Activated B cell treated with CpG ODN at 0.5 μM for 24 hours (primary cell): ENCODE data around the gene AURKAIP1. TPM values are rescaled to one million over a fixed set of nuclear protein-coding genes. Genes with fewer than 3 reads are reported as not detected.

Experiments
- ATAC-seq: fragments of 200-7000 bp; cut with Tn5 transposase; one replicate; pipeline ENCODE4 v1.10.0; 2021; ENCODE audit warnings: low read depth, mild to moderate bottlenecking, moderate library complexity
- CTCF ChIA-PET: fragments of 350-600 bp; sonication (Branson Sonifier 250); formaldehyde crosslinking; loops from one replicate; lab custom pipeline; 2021; ENCODE audit warnings: antibody characterized with exemption; lab: Charles Lee
- POLR2A ChIA-PET: fragments of 350-600 bp; sonication (Branson Sonifier 250); formaldehyde crosslinking; loops from one replicate; lab custom pipeline; 2021; ENCODE audit warnings: antibody characterized with exemption; lab: Charles Lee
- DNase-seq: peaks from one replicate; pipeline ENCODE4 v3.0.0; 2022
- H3K27ac Mint-ChIP-seq: one replicate; pipeline ENCODE4 v1.8.0; 2020; ENCODE audit warnings: mixed read lengths
- H3K27me3 Mint-ChIP-seq: one replicate; pipeline ENCODE4 v1.8.0; 2021; ENCODE audit warnings: mixed read lengths
- H3K36me3 Mint-ChIP-seq: one replicate; pipeline ENCODE4 v1.8.0; 2021; ENCODE audit warnings: low read depth, mixed read lengths
- H3K4me1 Mint-ChIP-seq: one replicate; pipeline ENCODE4 v1.8.0; 2021; ENCODE audit warnings: mixed read lengths
- H3K4me3 Mint-ChIP-seq: one replicate; pipeline ENCODE4 v1.8.0; 2020; ENCODE audit warnings: mild to moderate bottlenecking, mixed read lengths
- H3K9me3 Mint-ChIP-seq: one replicate; pipeline ENCODE4 v1.8.0; 2020; ENCODE audit warnings: mixed read lengths
- CTCF ChIP-seq: fragments of 200-600 bp; IDR thresholded peaks from one replicate; pipeline ENCODE4 v1.8.0; 2022; ENCODE audit warnings: antibody characterized with exemption, mild to moderate bottlenecking
- intact Hi-C: fragments of 100-400 bp; cut with micrococcal nuclease; formaldehyde crosslinking; loops from one replicate; pipeline ENCODE4 v1.15.1; 2024
- total RNA-seq: library from RNA; stranded (reverse); gene quantifications from 2 replicates; pipeline ENCODE4 v1.2.3, GENCODE V29; 2022

AURKAIP1 gene
- total RNA-seq, 1 donor from 2014 or later, result 91.5 TPM

DNA sequence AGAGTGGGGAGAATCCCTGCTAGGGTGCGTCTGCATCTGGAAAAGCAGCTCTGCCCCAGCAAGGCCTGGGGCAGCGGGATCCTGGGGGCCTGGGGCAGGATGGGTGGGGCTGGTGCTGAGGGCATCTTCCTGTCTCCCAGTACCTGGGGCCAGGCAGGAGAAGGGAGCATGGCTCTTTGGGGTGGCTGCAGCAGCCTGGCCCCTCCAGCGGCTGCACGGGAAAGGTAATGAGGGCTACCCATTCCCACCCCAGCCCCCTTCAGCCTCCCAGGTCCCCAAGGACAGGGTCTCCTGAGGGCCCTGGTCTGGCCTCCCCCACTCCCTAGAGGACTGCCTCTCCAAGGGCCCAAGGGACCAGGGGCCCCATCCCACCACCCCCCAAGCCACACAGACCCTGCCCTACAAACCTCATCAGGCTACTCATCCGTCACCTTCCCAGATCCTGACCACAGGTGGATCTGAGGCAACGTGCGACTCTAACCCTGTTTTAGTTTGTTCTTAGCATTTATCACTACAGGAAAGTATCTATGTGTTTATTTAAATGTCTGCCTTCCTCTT lies 47.0 kb upstream of the AURKAIP1 start:
- peaks cover 1% of the 10 kb centered on the region for H3K4me1 Mint-ChIP-seq
- POLR2A ChIA-PET, result no interaction called here
- H3K36me3 Mint-ChIP-seq, result no peaks in the 10 kb centered on the region
- H3K4me3 Mint-ChIP-seq, result no peak overlapping the region
- TF ChIP-seq CTCF, result no peak
- CTCF ChIA-PET, result no interaction called here
- DNase-seq, result no peak
- no peaks in the 10 kb centered on the region for H3K9me3 Mint-ChIP-seq
- ATAC-seq, result no peak
- H3K27ac Mint-ChIP-seq, result no peak overlapping the region
- intact Hi-C loops, result no loop called here
- H3K27me3 Mint-ChIP-seq, result peaks cover 15% of the 10 kb centered on the region

GRCh38 chr1:1421147-1421906 lies 46.3 kb upstream of the AURKAIP1 start, which contains the start of gene ANKRD65:
ANKRD65 (minus strand) TSS chr1:1421276; CDS start chr1:1421005, 271 bp downstream.
- no peaks in the 10 kb centered on the region for H3K9me3 Mint-ChIP-seq
- H3K4me1 Mint-ChIP-seq, result peaks cover 1% of the 10 kb centered on the region
- ChIA-PET CTCF (no interaction called here), POLR2A (no interaction called here)
- H3K27ac Mint-ChIP-seq, result no peak within 1 kb of the TSS
- DNase-seq (no peak), ATAC-seq (no peak)
- TF ChIP-seq CTCF, result no peak
- intact Hi-C loops, result no loop called here
- no peak within 1 kb of the TSS for H3K4me3 Mint-ChIP-seq
- H3K27me3 Mint-ChIP-seq, result peaks cover 13% of the 10 kb centered on the region
- no peaks in the 10 kb centered on the region for H3K36me3 Mint-ChIP-seq

DNA sequence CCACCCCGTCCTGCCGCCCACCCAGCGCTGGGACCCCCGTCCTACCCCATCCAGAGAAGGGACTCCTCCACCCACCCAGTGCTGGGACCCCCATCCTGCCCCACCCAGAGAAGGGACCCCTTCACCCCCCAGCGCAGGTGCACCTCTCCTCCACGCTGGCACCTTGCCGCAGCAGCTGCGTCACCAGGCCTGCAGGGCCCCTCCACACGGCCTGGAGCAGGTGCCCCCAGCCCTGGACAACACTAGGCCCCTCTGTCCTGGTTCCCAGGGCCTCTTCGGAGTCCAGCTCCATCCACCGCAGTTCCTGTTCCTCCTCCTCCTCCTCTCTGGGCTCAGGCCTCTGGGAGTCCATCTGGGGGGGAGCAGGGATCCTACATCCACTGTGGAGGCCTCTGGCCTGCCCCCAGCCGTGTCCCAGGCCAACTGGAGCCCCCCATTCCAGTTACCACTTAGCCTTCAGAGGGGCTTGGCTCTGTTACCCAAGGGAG lies 45.7 kb upstream of the AURKAIP1 start:
- peaks cover 12% of the 10 kb centered on the region for H3K27me3 Mint-ChIP-seq
- no peaks in the 10 kb centered on the region for H3K9me3 Mint-ChIP-seq
- ChIA-PET POLR2A (no interaction called here), CTCF (no interaction called here)
- H3K4me3 Mint-ChIP-seq, result no peak overlapping the region
- TF ChIP-seq CTCF, result no peak
- intact Hi-C loops, result no loop called here
- H3K4me1 Mint-ChIP-seq, result peaks cover 1% of the 10 kb centered on the region
- H3K36me3 Mint-ChIP-seq, result no peaks in the 10 kb centered on the region
- DNase-seq, result no peak
- no peak for ATAC-seq
- no peak overlapping the region for H3K27ac Mint-ChIP-seq

DNA sequence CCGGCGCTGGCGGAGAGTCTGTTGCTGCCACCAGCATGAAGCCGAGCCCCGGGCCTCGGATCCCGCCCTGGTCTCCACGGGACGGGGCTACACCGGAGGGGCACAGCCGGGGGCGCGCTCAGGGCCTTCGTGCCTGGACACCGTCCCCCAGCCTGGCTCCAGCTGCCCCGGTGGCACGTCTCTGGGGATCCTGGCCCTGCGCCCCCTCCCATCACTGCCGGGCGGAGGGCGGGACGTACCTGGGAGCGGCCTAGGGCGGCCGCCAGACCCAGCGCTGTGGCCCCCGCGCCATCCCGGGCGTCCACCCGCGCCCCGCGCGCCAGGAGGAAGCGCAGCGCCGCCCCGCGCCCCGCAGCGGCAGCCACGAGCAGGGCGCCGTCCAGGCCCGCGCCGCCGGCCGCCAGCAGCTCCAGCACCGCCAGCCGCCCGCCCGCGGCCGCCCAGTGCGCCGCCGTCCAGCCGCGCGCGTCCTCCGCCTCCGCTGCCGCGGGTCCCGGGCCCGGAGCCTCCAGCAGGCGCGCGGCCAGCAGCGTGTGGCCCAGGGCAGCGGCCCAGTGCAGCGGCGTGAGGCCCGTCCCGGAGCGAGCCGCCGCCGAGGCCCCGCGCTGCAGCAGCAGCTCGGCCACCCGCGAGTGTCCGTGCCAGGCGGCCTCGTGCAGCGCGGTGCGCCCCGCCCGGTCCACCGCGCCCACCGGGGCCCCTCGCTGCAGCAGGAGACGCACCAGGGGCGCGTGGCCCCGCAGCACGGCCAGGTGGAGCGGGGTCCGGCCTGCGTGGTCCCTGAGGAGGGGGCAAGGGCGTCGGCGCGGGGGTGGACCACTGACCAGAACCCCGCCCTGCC lies 45.0 kb upstream of the AURKAIP1 start:
- Mint-ChIP-seq H3K27me3 (peaks cover 12% of the 10 kb centered on the region), H3K27ac (no peak overlapping the region), H3K4me3 (no peak overlapping the region), H3K4me1 (peaks cover 1% of the 10 kb centered on the region), H3K9me3 (no peaks in the 10 kb centered on the region), H3K36me3 (no peaks in the 10 kb centered on the region)
- ChIA-PET POLR2A (no interaction called here), CTCF (no interaction called here)
- no peak for TF ChIP-seq CTCF
- peak; percentile 42 for ATAC-seq
- no peak for DNase-seq
- intact Hi-C loops, result no loop called here

DNA sequence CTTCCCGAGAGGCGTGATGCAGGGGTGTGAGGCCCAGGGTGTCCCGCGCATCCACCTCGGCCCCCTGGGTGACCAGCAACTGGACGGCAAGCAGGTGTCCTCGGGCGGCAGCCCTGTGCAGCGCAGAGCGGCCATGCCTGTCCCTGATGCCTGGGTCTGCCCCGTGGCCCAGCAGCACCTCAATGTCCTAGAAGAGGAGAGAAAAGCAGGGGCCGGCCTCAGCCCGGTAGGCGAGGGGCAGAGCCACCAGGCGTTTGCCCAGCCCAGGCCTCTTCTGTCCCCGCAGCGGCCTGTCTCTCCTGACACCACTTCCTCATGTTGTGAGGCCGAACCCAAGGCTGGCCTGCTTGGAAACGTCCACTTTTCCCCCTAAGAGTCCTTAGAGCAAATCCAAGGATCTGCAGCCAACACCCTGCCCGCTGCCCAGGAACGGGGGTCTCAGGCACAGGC lies 44.4 kb upstream of the AURKAIP1 start:
- ATAC-seq, result no peak
- H3K27ac Mint-ChIP-seq, result no peak overlapping the region
- ChIA-PET CTCF (no interaction called here), POLR2A (no interaction called here)
- peaks cover 9% of the 10 kb centered on the region for H3K27me3 Mint-ChIP-seq
- H3K4me3 Mint-ChIP-seq, result no peak overlapping the region
- no peaks in the 10 kb centered on the region for H3K9me3 Mint-ChIP-seq
- H3K36me3 Mint-ChIP-seq, result no peaks in the 10 kb centered on the region
- intact Hi-C loops, result no loop called here
- DNase-seq, result no peak
- H3K4me1 Mint-ChIP-seq, result peaks cover 1% of the 10 kb centered on the region
- TF ChIP-seq CTCF, result no peak
